ENCODE results near the gene ATG16L1. TPM values are rescaled to one million over a fixed set of nuclear protein-coding genes. Genes with fewer than 3 reads are reported as not detected.

The ATG16L1 gene
- total and polyA plus RNA-seq, 9 of the 15 experiments (the other 6 are each of a cell fraction or from before 2014, with no cell fraction given), result 6.4 to 21.3 (median 17.2) TPM

GRCh38 chr2:233213011-233213410 lies 38.5 kb upstream of the ATG16L1 start:
- ChIA-PET CTCF (ENCODE audit: low intra/inter-chr PET ratio) (no interaction called here), POLR2A (no interaction called here)
- 78% methylated on average over 4 of the region's 15 CpGs for WGBS (ENCODE audit: insufficient coverage, low coverage, missing lambda C conversion rate)
- Histone ChIP-seq H3K36me3 (ENCODE audit: control insufficient read depth, insufficient read depth, low read length) (no peaks in the 10 kb centered on the region), H3K79me2 (ENCODE audit: control insufficient read depth, insufficient read depth, low read length) (no peaks in the 10 kb centered on the region), H3K4me2 (ENCODE audit: insufficient read depth, low read length) (no peak overlapping the region), H3K4me3 (no peak overlapping the region), H3K9me3 (replicated peaks; ENCODE audit: control insufficient read depth, insufficient read depth, low read depth, low read length) (no peaks in the 10 kb centered on the region), H3K9me1 (ENCODE audit: control insufficient read depth, insufficient read depth, low read length) (no peaks in the 10 kb centered on the region), H3K27me3 (ENCODE audit: control insufficient read depth in 2 of 2, insufficient read depth in 2 of 2, low read length in 2 of 2) (no peaks in the 10 kb centered on the region), H2AFZ (ENCODE audit: low read depth, low read length) (no peak overlapping the region), H3K4me1 (replicated peaks in 1 of 2; ENCODE audit: control insufficient read depth in 2 of 2, insufficient read depth in 2 of 2, low read length in 2 of 2) (peaks cover 9 to 10% of the 10 kb centered on the region in 2 experiments), H3K27ac (ENCODE audit: extremely low read depth, low read depth, low read length) (no peak overlapping the region), H3K9ac (ENCODE audit: insufficient read depth in 1 of 2, low read depth in 2 of 2, low read length in 2 of 2) (no peak overlapping the region; a peak in 1 of 4 replicates), H4K20me1 (replicated peaks; ENCODE audit: control insufficient read depth, insufficient read depth, low read length) (no peaks in the 10 kb centered on the region)
- in situ Hi-C loops (cut with MboI) (no loop called here), intact Hi-C loops (cut with micrococcal nuclease) (no loop called here)
- ATAC-seq (no peak), DNase-seq (ENCODE audit: extremely low read depth in 1 of 4, low spot score in 3 of 4) (no peak), FAIRE-seq (no peak)
- BruUV-seq (replicated peaks), result no TSS peak
- TF ChIP-seq MCM5 (IDR thresholded peaks at IDR 0.05; ENCODE audit: low read depth) (no peak), ATF6 (CRISPR knock-in tag; IDR thresholded peaks at IDR 0.05) (no peak), XRCC3 (IDR thresholded peaks at IDR 0.05) (no peak), ZC3H4 (CRISPR knock-in tag; IDR thresholded peaks at IDR 0.05; ENCODE audit: borderline replicate concordance) (no peak), KDM2B (CRISPR knock-in tag; IDR thresholded peaks at IDR 0.05) (no peak), ARNT (IDR thresholded peaks at IDR 0.05) (no peak), MXD1 (CRISPR knock-in tag; IDR thresholded peaks at IDR 0.05; ENCODE audit: borderline replicate concordance, poor library complexity, severe bottlenecking) (no peak), CTBP1 (IDR thresholded peaks at IDR 0.05; ENCODE audit: borderline replicate concordance) (no peak), NCOA2 (IDR thresholded peaks at IDR 0.05; ENCODE audit: partially characterized antibody in 2 of 2) (no peak), SMARCA5 (IDR thresholded peaks at IDR 0.05) (no peak), CCNT2 (IDR thresholded peaks at IDR 0.05; ENCODE audit: borderline replicate concordance, extremely low read depth, insufficient read length, low read depth, low read length) (no peak), BRD9 (IDR thresholded peaks at IDR 0.05; ENCODE audit: low read depth, partially characterized antibody) (no peak), CHAMP1 (IDR thresholded peaks at IDR 0.05) (no peak), STAT5A (IDR thresholded peaks at IDR 0.05; ENCODE audit: borderline replicate concordance, low read length) (no peak), FOSL1 (tag; conservative IDR thresholded peaks at IDR 0.05) (no peak), TCF3 (CRISPR knock-in tag; IDR thresholded peaks at IDR 0.05) (no peak), MYC (IDR thresholded peaks at IDR 0.05; ENCODE audit: low read depth, low read length) (no peak), MYC (CRISPR knock-in tag; IDR thresholded peaks at IDR 0.05; ENCODE audit: borderline replicate concordance, low read depth) (no peak), CSDE1 (IDR thresholded peaks at IDR 0.05) (no peak)

All from K562 (cell line).